WTC11 (cell line): Measurements from ENCODE around the gene NLGN4X.

Experiments used
- AFF4 ChIP-seq: sonication (generic); formaldehyde crosslinking; IDR thresholded peaks from 2 replicates; pipeline ENCODE4 v1.8.1; 2023; ENCODE audit warnings: mild to moderate bottlenecking, missing genetic modification reagents, borderline replicate concordance
- CTCF ChIP-seq: fragments of 200-600 bp; IDR thresholded peaks from 2 replicates; pipeline ENCODE4 v1.8.0; 2022; ENCODE audit warnings: antibody characterized with exemption
- GABPB1 ChIP-seq: sonication (generic); formaldehyde crosslinking; IDR thresholded peaks from 2 replicates; pipeline ENCODE4 v1.8.1; 2023; ENCODE audit warnings: mild to moderate bottlenecking, missing genetic modification reagents
- NR2C2 ChIP-seq: sonication (generic); formaldehyde crosslinking; IDR thresholded peaks from 2 replicates; pipeline ENCODE4 v1.8.0; 2022; ENCODE audit warnings: mild to moderate bottlenecking, missing genetic modification reagents

DNA sequence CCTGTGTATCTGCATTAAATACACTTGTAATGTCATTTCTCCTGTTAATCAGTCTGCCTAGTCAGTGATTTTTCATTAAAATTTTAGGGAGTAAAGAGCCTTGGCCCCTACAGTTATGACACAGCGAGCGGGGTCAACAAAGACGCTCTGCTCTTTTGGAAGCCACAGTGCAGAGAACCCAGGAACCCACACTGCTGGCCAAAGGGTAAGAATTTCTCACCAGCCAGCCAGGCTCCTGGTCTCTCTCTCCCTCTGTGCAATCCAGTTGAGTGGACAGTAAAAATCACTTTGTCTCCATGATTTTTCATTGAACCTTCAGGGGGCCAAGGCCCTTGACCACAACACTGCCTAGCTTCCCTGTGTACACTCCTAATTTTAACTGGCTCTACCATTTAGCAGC is 52.8 kb downstream of the NLGN4X start:
- TF ChIP-seq CTCF (no peak), NR2C2 (CRISPR knock-in tag) (no peak), GABPB1 (no peak), AFF4 (no peak)
